GM10266 (cell line): ENCODE data around the gene ZCCHC14.
"Not testable (repeated sequence)": the region's sequence is repeated elsewhere in the genome, so short reads cannot be mapped to it uniquely, and the experiment has no call there.

Experiments used
- DNase-seq: peaks from one replicate; pipeline ENCODE4 v3.0.0; 2012; ENCODE audit errors: extremely low spot score
- TF ChIP-seq, protein P1 (sequence below): IDR thresholded peaks from 2 replicates; pipeline ENCODE4 v1.5.1; 2012; ENCODE audit warnings: mild to moderate bottlenecking, low read depth; ENCODE audit not compliant: control insufficient read depth, insufficient read depth; ENCODE audit errors: missing control alignments

ZCCHC14 gene

DNA sequence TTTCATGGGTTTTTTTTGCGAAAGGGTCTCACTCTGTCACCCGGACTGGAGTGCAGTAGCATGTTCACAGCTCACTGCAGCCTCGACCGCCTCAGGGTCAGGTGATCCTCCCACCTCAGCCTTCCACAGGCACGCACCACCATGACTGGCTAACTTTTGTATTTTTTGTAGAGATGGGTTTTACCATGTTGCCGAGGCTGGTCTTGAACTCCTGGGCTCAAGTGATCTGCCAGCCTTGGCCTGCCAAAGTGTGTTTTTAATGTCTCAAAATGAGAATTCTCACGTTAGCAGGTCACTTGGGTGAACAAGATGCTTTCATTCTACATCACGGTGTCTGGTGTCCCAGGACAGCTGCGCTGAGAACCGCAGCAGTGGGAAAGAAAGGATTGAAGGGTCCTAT lies 112.4 kb downstream of the ZCCHC14 start:
- DNase-seq, result no peak
- TF ChIP-seq, protein P1, sequence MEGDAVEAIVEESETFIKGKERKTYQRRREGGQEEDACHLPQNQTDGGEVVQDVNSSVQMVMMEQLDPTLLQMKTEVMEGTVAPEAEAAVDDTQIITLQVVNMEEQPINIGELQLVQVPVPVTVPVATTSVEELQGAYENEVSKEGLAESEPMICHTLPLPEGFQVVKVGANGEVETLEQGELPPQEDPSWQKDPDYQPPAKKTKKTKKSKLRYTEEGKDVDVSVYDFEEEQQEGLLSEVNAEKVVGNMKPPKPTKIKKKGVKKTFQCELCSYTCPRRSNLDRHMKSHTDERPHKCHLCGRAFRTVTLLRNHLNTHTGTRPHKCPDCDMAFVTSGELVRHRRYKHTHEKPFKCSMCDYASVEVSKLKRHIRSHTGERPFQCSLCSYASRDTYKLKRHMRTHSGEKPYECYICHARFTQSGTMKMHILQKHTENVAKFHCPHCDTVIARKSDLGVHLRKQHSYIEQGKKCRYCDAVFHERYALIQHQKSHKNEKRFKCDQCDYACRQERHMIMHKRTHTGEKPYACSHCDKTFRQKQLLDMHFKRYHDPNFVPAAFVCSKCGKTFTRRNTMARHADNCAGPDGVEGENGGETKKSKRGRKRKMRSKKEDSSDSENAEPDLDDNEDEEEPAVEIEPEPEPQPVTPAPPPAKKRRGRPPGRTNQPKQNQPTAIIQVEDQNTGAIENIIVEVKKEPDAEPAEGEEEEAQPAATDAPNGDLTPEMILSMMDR, result no peak

DNA sequence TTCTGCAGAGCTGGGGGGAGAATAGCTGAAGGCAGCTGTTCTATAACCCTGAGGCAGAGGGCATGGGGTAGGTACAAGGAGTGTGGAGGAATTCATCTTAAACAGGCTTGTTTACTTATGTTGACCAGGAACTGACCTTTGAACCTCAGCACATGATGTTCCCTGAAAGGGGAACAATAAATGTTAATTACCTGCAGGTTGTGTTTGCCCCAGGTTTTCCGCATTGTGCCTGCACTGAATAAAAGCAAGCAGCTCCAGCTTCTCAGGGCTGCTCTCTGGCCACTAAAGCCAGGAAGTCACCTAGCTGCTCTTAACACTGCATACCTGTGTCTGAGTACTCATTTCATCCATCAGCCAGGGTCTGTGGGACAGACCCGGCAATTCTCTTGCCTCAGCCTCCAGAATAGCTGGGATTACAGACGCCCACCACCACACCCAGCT lies 113.5 kb downstream of the ZCCHC14 start:
- not testable (repeated sequence) for DNase-seq

DNA sequence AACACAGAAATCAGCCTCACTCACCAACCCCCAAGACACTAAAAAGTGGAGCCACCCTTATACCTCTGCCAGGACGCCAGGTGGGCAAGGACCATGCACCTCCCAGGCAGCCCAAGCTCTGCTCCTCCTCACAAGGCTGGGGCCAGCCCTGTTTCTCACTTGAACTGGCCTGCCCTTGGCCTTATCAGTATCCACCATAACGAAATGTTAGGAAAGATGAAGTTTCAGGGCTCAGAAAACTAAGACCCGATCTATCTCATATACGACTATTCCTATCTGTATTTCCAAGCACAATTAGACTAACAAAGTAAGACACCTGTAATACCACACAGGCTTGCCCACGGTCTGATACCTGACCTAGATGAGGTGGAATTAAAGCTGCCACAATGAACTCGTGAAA lies 116.2 kb downstream of the ZCCHC14 start:
- no peak for DNase-seq

DNA sequence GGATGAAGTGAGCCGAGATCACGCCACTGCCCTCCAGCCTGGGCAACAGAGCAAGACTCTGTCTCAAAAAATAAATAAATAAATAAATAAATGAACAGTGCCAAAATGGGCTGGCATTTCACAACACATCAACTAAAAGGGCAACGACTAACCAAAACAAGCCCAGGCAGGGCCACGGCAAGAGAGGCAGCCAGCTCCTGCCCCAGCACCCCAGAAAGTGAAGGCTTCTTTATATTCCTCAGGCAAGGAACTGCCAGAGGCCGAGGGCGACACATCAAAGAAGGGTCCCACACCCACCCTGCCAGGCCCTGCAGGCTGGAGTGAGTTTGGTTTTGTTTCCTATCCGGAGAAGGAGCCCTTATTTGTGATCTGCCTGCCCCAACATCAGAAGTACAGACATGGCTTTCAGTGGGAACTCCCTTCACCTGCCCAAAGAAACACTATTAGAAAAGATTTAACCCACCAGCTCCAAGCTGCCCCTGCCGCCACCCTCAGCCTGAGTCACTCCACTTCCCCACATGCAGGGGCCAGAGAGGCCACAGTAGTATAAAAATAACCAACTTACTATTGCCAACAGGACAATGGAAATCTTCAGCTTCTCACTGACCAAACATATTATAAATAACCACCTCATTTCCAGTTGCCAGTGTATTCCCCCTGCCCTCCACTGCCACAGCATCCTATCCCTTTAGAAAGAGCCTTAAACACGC lies 117.2 kb downstream of the ZCCHC14 start:
- TF ChIP-seq, protein P1, result no peak
- no peak for DNase-seq

More for the DNA sequence above, 116.2 kb downstream of the ZCCHC14 start:
- TF ChIP-seq, protein P1, result no peak

DNA sequence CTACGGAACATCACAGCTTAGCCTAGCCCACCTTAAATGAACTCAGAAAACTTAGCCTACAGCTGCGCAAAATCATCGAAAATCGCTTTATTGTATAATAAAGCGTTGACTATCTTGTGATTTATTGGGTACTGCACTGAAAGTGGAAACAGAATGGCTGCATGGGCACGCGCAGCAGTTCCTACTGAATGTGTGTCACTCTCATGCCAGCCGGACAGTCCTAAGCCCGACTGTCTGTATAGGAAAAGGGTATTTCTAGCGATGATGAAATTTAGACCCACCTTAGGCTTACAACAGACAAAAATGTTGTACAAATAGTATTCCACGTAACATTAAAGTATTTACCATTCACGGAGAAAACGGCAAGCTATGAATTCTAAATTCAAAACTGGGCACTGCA lies 118.5 kb downstream of the ZCCHC14 start:
- TF ChIP-seq, protein P1, result no peak
- no peak for DNase-seq

DNA sequence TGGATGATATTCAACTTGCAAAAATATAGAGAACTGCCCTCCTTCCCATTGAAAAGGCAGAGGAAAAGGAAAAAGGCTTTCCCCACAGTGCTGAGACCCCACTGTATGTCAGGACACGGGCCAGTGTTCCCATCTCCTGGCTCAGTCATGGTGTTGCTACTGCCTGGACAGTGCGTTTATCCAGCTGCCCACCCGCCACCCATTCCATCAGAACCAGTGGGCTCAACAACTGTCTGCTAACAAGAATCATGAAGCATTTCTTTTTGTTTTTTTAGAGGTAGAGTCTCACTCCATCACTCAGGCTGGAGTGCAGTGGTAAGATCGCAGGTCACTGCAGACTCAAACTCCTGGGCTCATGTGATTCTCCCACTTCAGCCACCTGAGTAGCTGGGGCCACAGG lies 120.5 kb downstream of the ZCCHC14 start:
- DNase-seq, result no peak
- TF ChIP-seq, protein P1, result no peak

DNA sequence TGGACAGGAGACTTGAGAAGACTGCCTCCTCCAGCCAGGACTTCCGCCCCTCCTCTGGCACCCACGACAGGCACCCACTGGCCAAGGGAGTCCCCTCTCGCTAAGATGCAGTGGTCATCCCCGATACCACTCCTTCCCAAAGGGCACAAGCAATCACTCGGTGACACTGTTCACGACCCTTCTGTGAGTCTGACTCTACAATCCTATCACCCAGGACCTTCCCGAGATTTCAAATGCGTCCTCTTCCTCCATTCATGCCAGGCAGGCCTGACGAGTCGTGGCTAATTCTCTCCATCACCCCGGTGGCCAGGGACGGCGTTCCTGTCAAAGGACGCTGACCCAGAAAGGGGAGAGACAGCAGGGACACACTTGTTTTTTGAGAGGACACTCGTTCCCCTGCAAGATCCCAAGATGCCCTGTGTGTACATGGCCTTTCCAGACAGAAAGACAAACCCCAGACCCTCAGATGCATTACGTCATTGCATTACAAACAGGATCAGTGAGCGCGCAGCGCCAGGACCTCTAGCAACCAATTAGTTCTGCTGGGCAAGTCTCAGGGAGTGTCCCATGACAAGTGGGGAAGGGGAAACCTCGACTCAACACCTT lies 121.5 kb downstream of the ZCCHC14 start:
- no peak for DNase-seq
- TF ChIP-seq, protein P1, result no peak
